ENCODE data around the gene PCED1B. TPM values are rescaled to one million over a fixed set of nuclear protein-coding genes. Genes with fewer than 3 reads are reported as not detected.
A peak's percentile ranks its signal among the peaks of the same experiment; 100 is the strongest.
"Not testable (repeated sequence)": the region's sequence is repeated elsewhere in the genome, so short reads cannot be mapped to it uniquely, and the experiment has no call there.

Gene PCED1B
- 10 to 100 TPM; 57.1 to 78.2 (median 71.2) TPM for total RNA-seq

DNA sequence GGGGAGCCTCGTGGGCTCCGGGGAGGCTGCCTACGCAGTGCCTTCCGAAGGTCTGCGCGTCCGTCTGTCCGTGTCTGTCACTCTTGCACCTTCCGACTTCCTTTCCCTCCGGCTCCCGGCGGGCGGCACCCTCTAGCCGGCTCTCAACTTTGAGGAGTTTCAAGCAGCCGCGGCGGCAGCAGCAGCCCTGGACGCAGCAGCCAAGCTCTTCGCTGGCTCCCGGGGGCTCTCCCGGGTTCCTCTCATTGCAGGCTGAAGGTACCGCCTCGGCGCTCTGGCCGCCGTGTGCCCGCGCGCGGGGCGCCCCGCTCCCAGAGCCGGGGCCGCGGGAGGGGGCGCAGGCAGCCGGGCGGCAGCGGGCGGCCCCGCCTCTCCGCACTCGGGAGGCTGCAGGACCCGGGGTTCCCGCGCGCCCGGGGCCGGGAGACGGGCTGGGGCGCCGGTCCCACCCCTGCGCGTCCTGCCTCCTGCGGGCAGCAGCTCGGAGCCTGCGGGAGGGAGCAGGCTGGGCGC, at the start of gene PCED1B, which contains the start of gene AMIGO2:
PCED1B (plus strand) TSS at position 154 of the 513 bp plus-strand sequence. CDS start 155,443 bp downstream, outside the sequence.
AMIGO2 (minus strand) TSS at position 492 of the 513 bp plus-strand sequence. CDS start 957 bp downstream, outside the sequence.
- Mint-ChIP-seq H3K4me3 (peak within 1 kb of the TSS; percentile 99), H3K4me1 (ENCODE audit: low read depth) (peaks cover 72% of the 10 kb centered on the region), H3K9me3 (no peaks in the 10 kb centered on the region), H3K27me3 (ENCODE audit: low read depth) (no peaks in the 10 kb centered on the region), H3K36me3 (ENCODE audit: insufficient read depth) (peaks cover 8% of the 10 kb centered on the region)
- ATAC-seq (peak; percentile 64 to 65), DNase-seq (peak; percentile 62)

- Mint-ChIP-seq H3K4me1 (ENCODE audit: low read depth) (peaks cover 35% of the 10 kb centered on the region), H3K4me3 (no peak overlapping the region), H3K27me3 (ENCODE audit: low read depth) (peaks cover 4% of the 10 kb centered on the region), H3K9me3 (no peaks in the 10 kb centered on the region), H3K36me3 (ENCODE audit: insufficient read depth) (no peaks in the 10 kb centered on the region)
- ATAC-seq, result no peak
- DNase-seq, result no peak
These were observed 49.5 kb upstream of the PCED1B start for GRCh38 chr12:47029903-47030302.

DNA sequence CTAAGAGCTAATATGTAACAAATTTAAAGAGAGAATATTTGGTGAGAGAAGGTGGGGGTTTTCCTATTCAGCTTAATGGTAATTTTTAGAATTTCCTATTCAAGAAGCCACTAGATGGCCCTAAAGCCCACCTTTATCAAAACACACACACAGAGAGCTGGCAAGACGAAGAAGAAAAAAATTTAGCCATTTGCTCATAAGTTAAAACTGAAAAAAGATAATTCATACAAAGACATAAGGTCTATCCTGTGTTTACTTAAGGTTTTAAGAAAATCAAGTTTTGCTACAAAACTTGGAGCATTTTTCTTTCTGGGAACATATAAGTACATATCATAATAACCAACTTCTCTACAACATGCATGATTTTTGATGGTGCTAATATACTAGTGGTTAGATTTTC, 46.8 kb upstream of the PCED1B start:
- H3K4me3 Mint-ChIP-seq, result no peak overlapping the region
- ATAC-seq (peak; percentile 69 to 80), DNase-seq (peak; percentile 6)
- H3K9me3 Mint-ChIP-seq, result no peaks in the 10 kb centered on the region
- no peaks in the 10 kb centered on the region for H3K27me3 Mint-ChIP-seq (ENCODE audit: low read depth)
- H3K4me1 Mint-ChIP-seq (ENCODE audit: low read depth), result peaks cover 41% of the 10 kb centered on the region
- H3K36me3 Mint-ChIP-seq (ENCODE audit: insufficient read depth), result no peaks in the 10 kb centered on the region

DNA sequence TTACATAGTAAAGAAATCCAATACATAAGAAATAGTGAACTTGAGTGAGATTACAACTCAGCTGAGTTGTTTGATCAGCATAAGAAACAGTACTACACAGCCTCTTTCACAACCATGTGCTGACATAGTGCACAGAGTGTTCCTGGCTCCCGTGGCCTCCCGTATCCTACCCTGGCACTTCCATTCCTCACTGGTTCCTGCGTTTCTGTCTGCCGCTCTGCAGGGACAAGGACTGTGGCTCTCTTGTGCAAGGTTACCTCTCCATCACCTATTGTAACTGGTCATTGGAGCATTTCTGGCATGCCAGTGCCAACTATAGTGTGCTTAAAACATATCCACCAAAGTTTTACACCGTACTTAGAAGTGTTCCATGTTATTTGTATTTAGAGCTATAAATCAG, 46.3 kb upstream of the PCED1B start:
- ATAC-seq (no peak), DNase-seq (no peak)
- Mint-ChIP-seq H3K9me3 (no peaks in the 10 kb centered on the region), H3K4me1 (ENCODE audit: low read depth) (peaks cover 41% of the 10 kb centered on the region), H3K27me3 (ENCODE audit: low read depth) (no peaks in the 10 kb centered on the region), H3K36me3 (ENCODE audit: insufficient read depth) (no peaks in the 10 kb centered on the region), H3K4me3 (no peak overlapping the region)

DNA sequence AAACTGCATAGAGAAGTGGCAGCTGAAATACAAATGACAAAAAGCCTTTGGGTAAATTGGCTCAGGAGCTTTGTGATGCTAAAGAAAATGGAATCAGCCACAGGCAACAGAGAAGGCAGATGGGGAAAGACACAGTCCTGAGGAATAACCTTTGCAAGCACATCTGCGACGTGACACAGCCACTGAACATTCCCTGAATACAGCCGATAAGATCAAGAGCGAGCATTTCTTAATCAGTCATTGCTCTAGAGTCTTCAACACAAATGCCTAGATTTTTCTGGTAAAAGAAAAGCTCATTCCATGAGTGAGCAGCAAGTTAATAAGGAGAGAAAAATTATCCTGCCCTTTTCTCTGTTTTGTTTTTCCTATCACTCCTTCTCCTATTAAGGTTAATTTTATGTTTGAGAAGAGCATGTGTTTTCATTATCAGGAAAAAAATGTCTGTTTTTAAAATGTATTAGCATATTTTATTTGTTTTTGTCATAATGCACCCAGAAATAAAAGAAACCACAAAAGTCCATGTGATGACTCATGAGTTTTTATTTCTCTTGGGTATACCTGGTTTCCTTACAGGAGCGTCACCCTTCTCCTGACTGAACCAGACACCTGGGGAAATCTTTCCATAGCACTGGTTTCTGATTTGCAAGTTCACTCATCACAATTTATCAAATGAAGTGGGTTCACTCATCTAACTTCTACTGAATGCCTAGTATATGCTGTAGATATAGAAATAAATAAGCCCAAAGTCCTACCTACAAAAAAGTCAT, 45.4 kb upstream of the PCED1B start:
- ATAC-seq, result no peak
- peaks cover 41% of the 10 kb centered on the region for H3K4me1 Mint-ChIP-seq (ENCODE audit: low read depth)

DNA sequence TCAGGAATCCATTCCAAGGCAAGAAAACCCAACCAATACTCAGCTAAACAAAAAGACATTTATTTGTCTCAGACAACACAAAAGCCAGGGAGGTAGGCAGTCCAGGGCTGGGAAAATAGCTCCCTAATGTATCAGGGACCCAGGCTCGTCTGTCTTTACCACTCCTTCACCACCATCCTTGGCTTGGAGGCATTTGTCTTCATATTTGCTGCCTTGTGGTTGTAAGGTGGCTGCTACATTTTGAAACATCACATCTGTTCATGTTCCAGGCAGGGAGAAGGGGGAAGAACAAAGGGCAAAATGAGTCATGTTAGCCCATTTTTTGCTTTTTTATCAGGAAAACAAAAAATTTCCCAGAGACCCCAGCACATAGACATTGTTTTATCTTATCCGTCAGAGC, 44.8 kb upstream of the PCED1B start:
- no peak for ATAC-seq
- peaks cover under 1% of the 10 kb centered on the region for H3K27me3 Mint-ChIP-seq (ENCODE audit: low read depth)
- H3K36me3 Mint-ChIP-seq (ENCODE audit: insufficient read depth), result no peaks in the 10 kb centered on the region
- no peaks in the 10 kb centered on the region for H3K9me3 Mint-ChIP-seq
- peaks cover 37% of the 10 kb centered on the region for H3K4me1 Mint-ChIP-seq (ENCODE audit: low read depth)
- no peak for DNase-seq
- no peak overlapping the region for H3K4me3 Mint-ChIP-seq

More for the DNA sequence above, 45.4 kb upstream of the PCED1B start:
- DNase-seq, result no peak
- H3K9me3 Mint-ChIP-seq, result no peaks in the 10 kb centered on the region
- no peak overlapping the region for H3K4me3 Mint-ChIP-seq
- no peaks in the 10 kb centered on the region for H3K27me3 Mint-ChIP-seq (ENCODE audit: low read depth)
- no peaks in the 10 kb centered on the region for H3K36me3 Mint-ChIP-seq (ENCODE audit: insufficient read depth)

- Mint-ChIP-seq H3K9me3 (no peaks in the 10 kb centered on the region), H3K4me1 (ENCODE audit: low read depth) (peaks cover 32% of the 10 kb centered on the region), H3K4me3 (no peak overlapping the region), H3K36me3 (ENCODE audit: insufficient read depth) (no peaks in the 10 kb centered on the region), H3K27me3 (ENCODE audit: low read depth) (peaks cover 2% of the 10 kb centered on the region)
- ATAC-seq (no peak), DNase-seq (no peak)
These were observed 43.9 kb upstream of the PCED1B start for GRCh38 chr12:47035484-47035883.

GRCh38 chr12:47038270-47038748, 41.1 kb upstream of the PCED1B start:
- Mint-ChIP-seq H3K9me3 (no peaks in the 10 kb centered on the region), H3K36me3 (ENCODE audit: insufficient read depth) (no peaks in the 10 kb centered on the region), H3K4me1 (ENCODE audit: low read depth) (peaks cover 20% of the 10 kb centered on the region), H3K4me3 (no peak overlapping the region), H3K27me3 (ENCODE audit: low read depth) (peaks cover 3% of the 10 kb centered on the region)
- DNase-seq (no peak), ATAC-seq (no peak)

GRCh38 chr12:47039079-47039478, 40.3 kb upstream of the PCED1B start:
- H3K4me3 Mint-ChIP-seq, result no peak overlapping the region
- H3K9me3 Mint-ChIP-seq, result no peaks in the 10 kb centered on the region
- no peaks in the 10 kb centered on the region for H3K36me3 Mint-ChIP-seq (ENCODE audit: insufficient read depth)
- H3K27me3 Mint-ChIP-seq (ENCODE audit: low read depth), result peaks cover 3% of the 10 kb centered on the region
- no peak for DNase-seq
- no peak for ATAC-seq
- peaks cover 14% of the 10 kb centered on the region for H3K4me1 Mint-ChIP-seq (ENCODE audit: low read depth)

DNA sequence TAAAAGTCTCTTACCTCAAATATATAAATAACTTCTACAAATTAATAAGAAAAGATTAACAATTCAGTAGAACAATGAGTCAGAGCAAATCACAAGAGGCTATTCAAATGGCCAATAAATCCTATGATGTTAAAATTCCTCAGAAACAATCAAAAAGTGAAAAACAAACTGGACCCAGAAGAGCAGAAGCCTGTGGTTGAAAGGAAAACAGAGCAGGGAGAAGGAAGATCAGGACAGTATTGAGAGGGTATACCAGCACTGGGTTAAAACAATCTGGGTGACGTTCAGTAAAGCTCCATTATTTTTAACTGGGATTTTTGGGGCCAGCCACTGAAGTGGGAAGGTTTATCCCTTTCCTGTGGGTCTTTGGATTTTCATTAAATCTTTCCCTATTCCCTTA, 39.7 kb upstream of the PCED1B start:
- DNase-seq (no peak), ATAC-seq (no peak)
- peaks cover 8% of the 10 kb centered on the region for H3K4me1 Mint-ChIP-seq (ENCODE audit: low read depth)
- H3K4me3 Mint-ChIP-seq, result no peak overlapping the region
- no peaks in the 10 kb centered on the region for H3K9me3 Mint-ChIP-seq
- peaks cover 3% of the 10 kb centered on the region for H3K27me3 Mint-ChIP-seq (ENCODE audit: low read depth)
- H3K36me3 Mint-ChIP-seq (ENCODE audit: insufficient read depth), result no peaks in the 10 kb centered on the region

GRCh38 chr12:47041327-47041726, 38.1 kb upstream of the PCED1B start:
- no peak for DNase-seq
- Mint-ChIP-seq H3K36me3 (ENCODE audit: insufficient read depth) (no peaks in the 10 kb centered on the region), H3K9me3 (no peaks in the 10 kb centered on the region), H3K4me3 (no peak overlapping the region), H3K4me1 (ENCODE audit: low read depth) (no peaks in the 10 kb centered on the region), H3K27me3 (ENCODE audit: low read depth) (peaks cover 3% of the 10 kb centered on the region)
- no peak for ATAC-seq

DNA sequence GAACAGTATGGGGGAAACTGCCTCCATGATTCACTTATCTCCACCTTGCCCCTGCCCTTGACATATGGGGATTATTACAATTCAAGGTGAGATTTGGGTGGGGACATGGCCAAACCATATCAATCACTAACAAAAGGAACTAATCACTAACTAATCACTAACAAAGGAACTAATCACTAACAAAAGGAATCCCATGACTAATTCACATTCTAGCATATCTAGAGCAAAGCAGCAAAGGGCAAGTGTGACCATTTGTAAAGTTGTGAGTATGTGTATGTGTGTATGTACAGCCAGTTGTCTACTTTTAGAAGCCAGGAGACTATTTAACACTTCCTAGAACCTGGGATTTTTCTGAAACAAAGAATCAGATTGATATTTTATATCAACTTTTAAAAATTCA, 30.9 kb upstream of the PCED1B start:
- DNase-seq (no peak), ATAC-seq (no peak)
- no peaks in the 10 kb centered on the region for H3K4me1 Mint-ChIP-seq (ENCODE audit: low read depth)
- peaks cover 6% of the 10 kb centered on the region for H3K36me3 Mint-ChIP-seq (ENCODE audit: insufficient read depth)
- no peak overlapping the region for H3K4me3 Mint-ChIP-seq
- H3K9me3 Mint-ChIP-seq, result peaks cover 21% of the 10 kb centered on the region
- H3K27me3 Mint-ChIP-seq (ENCODE audit: low read depth), result peaks cover 4% of the 10 kb centered on the region

DNA sequence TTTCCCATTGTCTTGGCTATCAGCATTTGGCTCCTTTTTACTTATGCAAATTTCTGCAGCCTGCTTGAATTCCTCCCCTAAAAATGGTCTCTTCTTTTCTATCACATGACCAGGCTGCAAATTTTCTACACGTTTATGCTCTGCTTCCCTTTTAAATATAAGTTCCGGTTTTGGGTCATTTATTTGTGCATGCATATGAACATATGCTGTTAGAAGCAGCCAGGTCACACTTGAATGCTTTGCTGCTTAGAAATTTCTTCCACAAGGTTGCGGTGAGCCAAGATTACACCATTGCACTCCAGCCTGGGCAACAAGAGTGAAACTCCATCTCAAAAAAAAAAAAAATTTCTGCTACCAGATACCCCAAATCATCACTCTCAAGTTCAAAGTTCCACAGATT, 28.1 kb upstream of the PCED1B start:
- not testable (repeated sequence) for H3K4me3 Mint-ChIP-seq; H3K4me1 Mint-ChIP-seq (ENCODE audit: low read depth); DNase-seq; H3K27me3 Mint-ChIP-seq (ENCODE audit: low read depth); H3K36me3 Mint-ChIP-seq (ENCODE audit: insufficient read depth); ATAC-seq
- peaks cover 22% of the 10 kb centered on the region for H3K9me3 Mint-ChIP-seq

GRCh38 chr12:47052274-47052673, 27.1 kb upstream of the PCED1B start:
- Mint-ChIP-seq H3K36me3 (ENCODE audit: insufficient read depth) (peaks cover 7% of the 10 kb centered on the region), H3K4me1 (ENCODE audit: low read depth) (no peaks in the 10 kb centered on the region), H3K4me3 (no peak overlapping the region), H3K9me3 (peaks cover 26% of the 10 kb centered on the region), H3K27me3 (ENCODE audit: low read depth) (peaks cover 4% of the 10 kb centered on the region)
- ATAC-seq, result no peak
- no peak for DNase-seq

DNA sequence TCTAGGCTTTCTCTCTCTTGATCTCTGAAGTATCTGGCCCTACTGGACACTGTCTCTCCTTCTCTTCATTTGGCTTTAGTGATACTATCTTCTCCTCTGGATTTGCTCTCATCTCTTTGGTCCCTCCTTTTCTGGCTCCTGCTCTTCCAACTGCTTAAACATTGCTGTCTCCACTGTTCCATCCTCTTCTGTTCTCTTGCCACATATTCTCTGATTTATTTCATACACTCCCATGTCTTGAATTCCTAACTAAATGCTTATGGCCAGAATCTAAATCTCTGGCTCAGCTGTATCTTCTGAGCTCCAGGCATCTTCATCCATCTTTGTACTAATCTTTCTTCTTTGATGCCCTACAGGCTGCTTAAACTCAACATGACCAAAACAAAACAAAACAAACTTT, 25.5 kb upstream of the PCED1B start:
- Mint-ChIP-seq H3K27me3 (ENCODE audit: low read depth) (no peaks in the 10 kb centered on the region), H3K4me1 (ENCODE audit: low read depth) (no peaks in the 10 kb centered on the region), H3K36me3 (ENCODE audit: insufficient read depth) (peaks cover 9% of the 10 kb centered on the region), H3K9me3 (peaks cover 23% of the 10 kb centered on the region), H3K4me3 (no peak overlapping the region)
- DNase-seq (no peak), ATAC-seq (no peak)

Measured in activated T-cell treated with anti-CD3 and anti-CD28 coated beads, Interleukin-2, amount 50 U/mL, for 4 hours (primary cell).